ENCODE measurements around the gene AVEN. TPM values are rescaled to one million over a fixed set of nuclear protein-coding genes. Genes with fewer than 3 reads are reported as not detected.

AVEN gene
- total RNA-seq, 1 experiment from 2014 or later: 3.1 TPM

GRCh38 chr15:33985287-33985686 is 53.7 kb downstream of the AVEN start:
- TF ChIP-seq, protein P1, sequence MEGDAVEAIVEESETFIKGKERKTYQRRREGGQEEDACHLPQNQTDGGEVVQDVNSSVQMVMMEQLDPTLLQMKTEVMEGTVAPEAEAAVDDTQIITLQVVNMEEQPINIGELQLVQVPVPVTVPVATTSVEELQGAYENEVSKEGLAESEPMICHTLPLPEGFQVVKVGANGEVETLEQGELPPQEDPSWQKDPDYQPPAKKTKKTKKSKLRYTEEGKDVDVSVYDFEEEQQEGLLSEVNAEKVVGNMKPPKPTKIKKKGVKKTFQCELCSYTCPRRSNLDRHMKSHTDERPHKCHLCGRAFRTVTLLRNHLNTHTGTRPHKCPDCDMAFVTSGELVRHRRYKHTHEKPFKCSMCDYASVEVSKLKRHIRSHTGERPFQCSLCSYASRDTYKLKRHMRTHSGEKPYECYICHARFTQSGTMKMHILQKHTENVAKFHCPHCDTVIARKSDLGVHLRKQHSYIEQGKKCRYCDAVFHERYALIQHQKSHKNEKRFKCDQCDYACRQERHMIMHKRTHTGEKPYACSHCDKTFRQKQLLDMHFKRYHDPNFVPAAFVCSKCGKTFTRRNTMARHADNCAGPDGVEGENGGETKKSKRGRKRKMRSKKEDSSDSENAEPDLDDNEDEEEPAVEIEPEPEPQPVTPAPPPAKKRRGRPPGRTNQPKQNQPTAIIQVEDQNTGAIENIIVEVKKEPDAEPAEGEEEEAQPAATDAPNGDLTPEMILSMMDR (IDR thresholded peaks at IDR 0.05; ENCODE audit: unreplicated experiment): no peak
- no TSS peak for BruUV-seq (replicated peaks)
- no peaks in the 10 kb centered on the region for H3K9me3 Mint-ChIP-seq (ENCODE audit: low read depth, unreplicated experiment)
- H3K4me1 Mint-ChIP-seq (ENCODE audit: low read depth, unreplicated experiment): no peaks in the 10 kb centered on the region
- intact Hi-C loops (cut with micrococcal nuclease; ENCODE audit: unreplicated experiment): no loop called here
- no peak for DNase-seq
- H3K27me3 Mint-ChIP-seq (ENCODE audit: unreplicated experiment): no peaks in the 10 kb centered on the region
- H3K36me3 Mint-ChIP-seq (ENCODE audit: insufficient read depth, unreplicated experiment): no peaks in the 10 kb centered on the region
- CTCF ChIA-PET: no interaction called here
- H3K4me3 Mint-ChIP-seq (ENCODE audit: low read depth, unreplicated experiment): no peak overlapping the region
- no peak overlapping the region for H3K27ac Mint-ChIP-seq (ENCODE audit: unreplicated experiment)

GRCh38 chr15:33982516-33982915 is 56.5 kb downstream of the AVEN start:
- no peaks in the 10 kb centered on the region for H3K4me1 Mint-ChIP-seq (ENCODE audit: low read depth, unreplicated experiment)
- H3K27me3 Mint-ChIP-seq (ENCODE audit: unreplicated experiment): no peaks in the 10 kb centered on the region
- H3K36me3 Mint-ChIP-seq (ENCODE audit: insufficient read depth, unreplicated experiment): no peaks in the 10 kb centered on the region
- intact Hi-C loops (cut with micrococcal nuclease; ENCODE audit: unreplicated experiment): no loop called here
- BruUV-seq (replicated peaks): no TSS peak
- CTCF ChIA-PET: no interaction called here
- no peaks in the 10 kb centered on the region for H3K9me3 Mint-ChIP-seq (ENCODE audit: low read depth, unreplicated experiment)
- TF ChIP-seq, protein P1 (IDR thresholded peaks at IDR 0.05; ENCODE audit: unreplicated experiment): no peak
- no peak overlapping the region for H3K4me3 Mint-ChIP-seq (ENCODE audit: low read depth, unreplicated experiment)
- no peak overlapping the region for H3K27ac Mint-ChIP-seq (ENCODE audit: unreplicated experiment)
- no peak for DNase-seq

DNA sequence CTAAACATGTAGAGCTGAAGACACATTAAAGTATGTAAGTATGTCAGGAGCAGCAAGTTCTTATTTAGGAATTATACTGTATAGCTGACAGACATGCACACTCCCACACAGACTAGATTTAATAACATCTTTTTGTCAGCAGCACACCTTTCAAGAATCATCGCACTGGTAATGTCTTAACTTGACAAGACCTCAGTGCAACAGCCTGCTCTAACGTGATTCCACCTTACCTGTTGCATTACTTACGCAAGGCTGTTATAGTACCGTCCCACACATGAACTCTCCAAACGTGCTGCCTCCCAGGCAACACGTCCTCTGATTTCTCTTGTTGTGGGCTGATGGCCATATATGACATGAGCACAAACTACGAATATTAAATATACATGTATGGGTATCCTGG is 58.8 kb downstream of the AVEN start:
- no peak overlapping the region for H3K27ac Mint-ChIP-seq (ENCODE audit: unreplicated experiment)
- TF ChIP-seq, protein P1 (IDR thresholded peaks at IDR 0.05; ENCODE audit: unreplicated experiment): no peak
- BruUV-seq (replicated peaks): no TSS peak
- H3K4me1 Mint-ChIP-seq (ENCODE audit: low read depth, unreplicated experiment): no peaks in the 10 kb centered on the region
- DNase-seq: no peak
- CTCF ChIA-PET: no interaction called here
- no peaks in the 10 kb centered on the region for H3K9me3 Mint-ChIP-seq (ENCODE audit: low read depth, unreplicated experiment)
- H3K4me3 Mint-ChIP-seq (ENCODE audit: low read depth, unreplicated experiment): no peak overlapping the region
- intact Hi-C loops (cut with micrococcal nuclease; ENCODE audit: unreplicated experiment): no loop called here
- H3K27me3 Mint-ChIP-seq (ENCODE audit: unreplicated experiment): no peaks in the 10 kb centered on the region
- H3K36me3 Mint-ChIP-seq (ENCODE audit: insufficient read depth, unreplicated experiment): no peaks in the 10 kb centered on the region

- BruUV-seq (replicated peaks): no TSS peak
- Mint-ChIP-seq H3K27me3 (ENCODE audit: unreplicated experiment) (no peaks in the 10 kb centered on the region), H3K4me3 (ENCODE audit: low read depth, unreplicated experiment) (no peak overlapping the region), H3K36me3 (ENCODE audit: insufficient read depth, unreplicated experiment) (no peaks in the 10 kb centered on the region), H3K27ac (ENCODE audit: unreplicated experiment) (no peak overlapping the region), H3K4me1 (ENCODE audit: low read depth, unreplicated experiment) (no peaks in the 10 kb centered on the region), H3K9me3 (ENCODE audit: low read depth, unreplicated experiment) (no peaks in the 10 kb centered on the region)
- no peak for DNase-seq
- CTCF ChIA-PET: no interaction called here
- TF ChIP-seq, protein P1 (IDR thresholded peaks at IDR 0.05; ENCODE audit: unreplicated experiment): no peak
- intact Hi-C loops (cut with micrococcal nuclease; ENCODE audit: unreplicated experiment): no loop called here
Observed at GRCh38 chr15:33975022-33975565, 63.9 kb downstream of the AVEN start.

Data from Calu3 (cell line).